Sigmoid colon (tissue), 3 donors: ENCODE data around the gene UCHL3.

Source experiments
- CTCF ChIP-seq, 4 experiments: fragments of 450-650 bp in 3 of 4; fragments of 200-600 bp in 1 of 4; IDR thresholded peaks; one replicate each; pipeline ENCODE4 v1.5.1; 2016 to 2019; ENCODE audit warnings: antibody characterized with exemption in 4 of 4, mild to moderate bottlenecking in 3 of 4, moderate library complexity in 2 of 4
- POLR2A ChIP-seq, 2 donors: fragments of 450-650 bp; IDR thresholded peaks; one replicate each; pipeline ENCODE4 v1.6.1; 2016; ENCODE audit warnings: antibody characterized with exemption in 2 of 2, mild to moderate bottlenecking in 2 of 2, moderate library complexity in 2 of 2

GRCh38 chr13:75603038-75603437 is 53.4 kb downstream of the UCHL3 start:
- no peak for TF ChIP-seq CTCF (IDR thresholded peaks at IDR 0.05)
- TF ChIP-seq POLR2A (IDR thresholded peaks at IDR 0.05), result no peak
